Esophagus squamous epithelium (tissue), 5 donors: ENCODE data around the gene KCTD8. TPM values are rescaled to one million over a fixed set of nuclear protein-coding genes. Genes with fewer than 3 reads are reported as not detected.

Source experiments
- DNase-seq: peaks from one replicate; lab custom pipeline; 2025; lab: John Stamatoyannopoulos, UW
- H3K27ac ChIP-seq, 4 donors: fragments of 200-600 bp; sonication (generic); one replicate each; pipeline ENCODE4 v1.5.1; 2016 to 2019; ENCODE audit warnings: mild to moderate bottlenecking in 1 of 4
- H3K27me3 ChIP-seq, 4 donors: fragments of 200-600 bp; sonication (generic); 1 replicate in 3 of 4; 2 replicates in 1 of 4; pipeline versions ENCODE4 v1.5.1 to v1.6.0; 2017 to 2021; ENCODE audit warnings: antibody characterized with exemption in 1 of 4
- H3K36me3 ChIP-seq, 3 donors: fragments of 200-600 bp; sonication (generic); one replicate each; pipeline ENCODE4 v1.5.1; 2016 to 2019
- H3K4me1 ChIP-seq, 3 donors: fragments of 200-600 bp; sonication (generic); one replicate each; pipeline ENCODE4 v1.5.1; 2017 to 2019
- H3K4me3 ChIP-seq, 4 donors: fragments of 200-600 bp; sonication (generic); 1 replicate in 3 of 4; 2 replicates in 1 of 4; pipeline ENCODE4 v1.5.1; 2016 to 2019; ENCODE audit warnings: mild to moderate bottlenecking in 2 of 4, moderate library complexity in 1 of 4
- H3K9me3 ChIP-seq, 3 donors: fragments of 200-600 bp; sonication (generic); one replicate each; pipeline ENCODE4 v1.5.1; 2016 to 2019
- POLR2A ChIP-seq, 4 donors: fragments of 450-650 bp; IDR thresholded peaks; one replicate each; pipeline ENCODE4 v1.6.1; 2017; ENCODE audit warnings: antibody characterized with exemption in 4 of 4, mild to moderate bottlenecking in 4 of 4, moderate library complexity in 3 of 4
- WGBS, 2 donors: methylation state at CpG; one replicate each; pipeline ENCODE4 v1.1.5; 2018; 5-methylcytosine and 5-hydroxymethylcytosine counted together
- intact Hi-C: fragments of 100-400 bp; cut with DNase I; formaldehyde crosslinking; loops from one replicate; pipeline ENCODE4 v1.15.0; 2022
- total RNA-seq, 4 donors: library from RNA; depleted of rRNA; stranded (reverse); fragments of >200 nt; gene quantifications; one replicate each; pipeline ENCODE4 v1.1.0, GENCODE V29; 2016
- TF ChIP-seq, protein P1 (sequence below), 6 experiments: fragments of 450-650 bp in 4 of 6; fragments of 200-600 bp in 2 of 6; sonication (generic) in 2 of 6; IDR thresholded peaks; one replicate each; pipeline ENCODE4 v1.5.1; 2016 to 2019; ENCODE audit warnings: antibody characterized with exemption in 6 of 6, mild to moderate bottlenecking in 4 of 6, moderate library complexity in 4 of 6
- donor health status: DM: yes; HTN: yes; CAD: no.

Gene KCTD8
- total RNA-seq, 4 donors from 2014 or later: 0.45 to 0.95 (median 0.85) TPM; not detected in 1

DNA sequence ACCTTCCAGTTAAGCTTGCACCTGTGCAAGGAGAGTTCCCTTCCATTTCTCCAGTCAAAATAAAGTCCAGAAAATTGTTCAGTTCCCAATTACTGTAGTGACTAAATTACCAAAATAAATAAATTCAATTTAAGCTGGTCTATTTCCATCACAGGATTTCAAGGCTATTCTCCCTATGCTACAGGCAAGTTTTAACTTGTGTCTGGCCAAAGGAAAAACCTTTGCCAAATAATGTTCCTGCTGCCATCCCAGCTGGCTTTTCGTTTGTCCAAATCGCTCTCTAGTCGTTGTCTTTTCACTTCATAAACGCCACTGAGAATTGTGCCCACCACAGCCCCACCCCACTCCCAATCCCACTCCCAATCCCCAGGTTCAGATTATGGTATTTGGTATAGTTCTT is 2.4 kb downstream of the KCTD8 start:
- DNase-seq: no peak
- intact Hi-C loops: no loop called here

DNA sequence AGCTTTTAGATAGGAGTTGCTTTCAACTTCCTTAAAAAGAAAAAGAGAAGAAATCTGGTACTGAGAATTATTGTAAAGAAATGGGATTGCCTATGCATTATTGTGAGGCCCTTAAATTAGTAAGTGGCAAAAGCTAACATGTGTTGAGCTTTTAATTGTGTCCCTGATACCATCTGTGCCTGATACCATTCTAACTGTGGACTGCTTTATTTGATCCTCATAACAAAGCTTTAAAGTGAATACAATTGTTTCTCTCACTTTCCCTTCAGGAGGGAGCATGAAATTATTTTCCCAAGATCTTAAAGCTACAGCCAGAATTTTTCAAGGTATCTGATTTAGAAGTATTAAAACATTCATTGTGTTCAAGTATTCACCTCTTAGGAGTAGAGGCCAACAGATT is 9.9 kb downstream of the KCTD8 start:
- Histone ChIP-seq H3K27me3 (peaks cover 0 to 2% (median 0%) of the 10 kb centered on the region in 4 donors), H3K4me1 (no peaks in the 10 kb centered on the region), H3K4me3 (no peak overlapping the region), H3K9me3 (no peaks in the 10 kb centered on the region), H3K36me3 (no peaks in the 10 kb centered on the region), H3K27ac (no peak overlapping the region)
- TF ChIP-seq POLR2A (IDR thresholded peaks at IDR 0.05): no peak
- TF ChIP-seq, protein P1, sequence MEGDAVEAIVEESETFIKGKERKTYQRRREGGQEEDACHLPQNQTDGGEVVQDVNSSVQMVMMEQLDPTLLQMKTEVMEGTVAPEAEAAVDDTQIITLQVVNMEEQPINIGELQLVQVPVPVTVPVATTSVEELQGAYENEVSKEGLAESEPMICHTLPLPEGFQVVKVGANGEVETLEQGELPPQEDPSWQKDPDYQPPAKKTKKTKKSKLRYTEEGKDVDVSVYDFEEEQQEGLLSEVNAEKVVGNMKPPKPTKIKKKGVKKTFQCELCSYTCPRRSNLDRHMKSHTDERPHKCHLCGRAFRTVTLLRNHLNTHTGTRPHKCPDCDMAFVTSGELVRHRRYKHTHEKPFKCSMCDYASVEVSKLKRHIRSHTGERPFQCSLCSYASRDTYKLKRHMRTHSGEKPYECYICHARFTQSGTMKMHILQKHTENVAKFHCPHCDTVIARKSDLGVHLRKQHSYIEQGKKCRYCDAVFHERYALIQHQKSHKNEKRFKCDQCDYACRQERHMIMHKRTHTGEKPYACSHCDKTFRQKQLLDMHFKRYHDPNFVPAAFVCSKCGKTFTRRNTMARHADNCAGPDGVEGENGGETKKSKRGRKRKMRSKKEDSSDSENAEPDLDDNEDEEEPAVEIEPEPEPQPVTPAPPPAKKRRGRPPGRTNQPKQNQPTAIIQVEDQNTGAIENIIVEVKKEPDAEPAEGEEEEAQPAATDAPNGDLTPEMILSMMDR (IDR thresholded peaks at IDR 0.05): no peak
- intact Hi-C loops: no loop called here
- DNase-seq: no peak

More for the DNA sequence above, 2.4 kb downstream of the KCTD8 start:
- Histone ChIP-seq H3K36me3 (no peaks in the 10 kb centered on the region), H3K9me3 (no peaks in the 10 kb centered on the region), H3K27ac (no peak overlapping the region), H3K4me1 (peaks cover 0 to 38% (median 11%) of the 10 kb centered on the region in 3 donors), H3K4me3 (no peak overlapping the region), H3K27me3 (peaks cover 0 to 70% (median 7%) of the 10 kb centered on the region in 4 donors)
- TF ChIP-seq, protein P1 (IDR thresholded peaks at IDR 0.05): no peak
- TF ChIP-seq POLR2A (IDR thresholded peaks at IDR 0.05): no peak
- WGBS, 2 donors: 2 to 14% methylated on average over 4 of the region's 4 CpGs

DNA sequence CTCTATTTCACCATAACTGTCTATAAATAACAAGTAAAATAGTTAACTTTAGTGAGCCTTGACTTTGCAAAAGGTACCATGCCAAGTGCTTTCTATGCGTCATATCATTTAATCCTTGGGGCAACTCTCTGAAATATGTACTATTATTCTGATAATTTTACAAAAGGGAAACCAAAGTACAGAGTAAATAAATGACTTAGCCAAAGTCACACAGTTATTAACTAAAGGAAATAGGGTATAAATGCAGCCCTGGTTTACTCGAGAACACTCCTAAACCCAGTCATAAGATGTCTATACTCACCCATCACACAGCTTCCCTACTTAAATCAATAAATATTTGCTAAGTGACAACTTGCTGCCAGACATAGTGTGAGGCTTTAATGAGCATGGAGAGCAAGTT is 14.4 kb downstream of the KCTD8 start:
- H3K9me3 ChIP-seq: no peaks in the 10 kb centered on the region
- 35 to 46% methylated on average over 2 of the region's 2 CpGs for WGBS, 2 donors
- no peaks in the 10 kb centered on the region for H3K27me3 ChIP-seq
- no peak overlapping the region for H3K4me3 ChIP-seq
- no peaks in the 10 kb centered on the region for H3K36me3 ChIP-seq
- H3K27ac ChIP-seq: no peak overlapping the region
- intact Hi-C loops: no loop called here
- TF ChIP-seq, protein P1 (IDR thresholded peaks at IDR 0.05): no peak
- no peak for TF ChIP-seq POLR2A (IDR thresholded peaks at IDR 0.05)
- H3K4me1 ChIP-seq: no peaks in the 10 kb centered on the region
- DNase-seq: no peak

DNA sequence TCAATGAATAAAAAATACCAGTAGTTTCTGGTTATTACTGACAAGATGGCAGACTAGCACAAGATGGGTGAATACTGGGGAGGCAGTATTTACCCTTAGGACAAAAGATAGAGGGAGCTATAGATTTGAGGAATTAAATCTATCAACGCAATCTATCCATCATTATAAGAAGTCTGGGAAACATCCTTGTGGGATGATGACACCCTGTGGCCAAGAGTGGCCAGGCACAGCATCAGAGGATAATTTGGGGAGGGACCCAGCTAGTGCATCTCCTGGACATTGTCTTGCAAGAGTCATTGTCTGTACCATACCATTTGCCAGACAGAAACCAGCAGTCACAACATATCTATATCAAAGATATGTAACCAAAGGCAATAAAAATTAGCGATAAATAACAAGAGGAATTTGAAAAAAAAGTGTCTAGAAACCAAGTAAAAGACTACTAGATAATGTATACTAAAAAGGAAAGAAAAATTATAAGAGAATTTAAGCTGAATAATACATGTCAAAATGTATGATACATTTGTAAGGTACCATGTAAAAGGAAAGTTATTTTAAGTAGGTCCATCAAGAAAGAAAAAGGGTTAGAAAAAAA is 22.9 kb downstream of the KCTD8 start:
- DNase-seq: no peak
- H3K27me3 ChIP-seq: no peaks in the 10 kb centered on the region
- intact Hi-C loops: no loop called here
- no peaks in the 10 kb centered on the region for H3K36me3 ChIP-seq
- H3K9me3 ChIP-seq: no peaks in the 10 kb centered on the region
- H3K4me1 ChIP-seq: no peaks in the 10 kb centered on the region
- WGBS, 2 donors: 35 to 44% methylated on average over 2 of the region's 2 CpGs
- H3K4me3 ChIP-seq: no peak overlapping the region
- no peak overlapping the region for H3K27ac ChIP-seq
- TF ChIP-seq, protein P1 (IDR thresholded peaks at IDR 0.05): peak in 3 of 6 experiments; percentile 8 to 27 (median 14)
- TF ChIP-seq POLR2A (IDR thresholded peaks at IDR 0.05): no peak

DNA sequence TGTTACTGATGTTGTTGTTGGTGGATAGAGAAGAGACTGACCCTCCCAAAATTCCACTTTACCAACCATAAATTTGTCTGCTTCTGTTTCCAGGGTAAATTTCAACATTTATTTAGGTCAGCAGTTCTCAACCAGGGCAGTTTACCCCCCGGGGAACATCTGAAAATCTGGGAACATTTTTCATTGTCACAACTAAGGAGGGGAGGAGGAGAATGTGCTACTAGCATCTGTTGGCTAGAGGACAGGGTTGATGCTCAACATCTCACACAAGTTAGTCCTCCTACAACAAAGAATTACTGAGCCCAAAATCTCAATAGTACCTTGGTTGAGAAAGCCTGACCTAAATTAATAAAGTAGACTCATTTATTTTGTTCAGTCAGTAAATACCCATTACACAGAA is 25.7 kb downstream of the KCTD8 start:
- no peak overlapping the region for H3K4me3 ChIP-seq
- DNase-seq: no peak
- TF ChIP-seq POLR2A (IDR thresholded peaks at IDR 0.05): no peak
- TF ChIP-seq, protein P1 (IDR thresholded peaks at IDR 0.05): no peak
- no peaks in the 10 kb centered on the region for H3K36me3 ChIP-seq
- no peak overlapping the region for H3K27ac ChIP-seq
- H3K9me3 ChIP-seq: no peaks in the 10 kb centered on the region
- no peaks in the 10 kb centered on the region for H3K4me1 ChIP-seq
- intact Hi-C loops: no loop called here
- 40 to 78% methylated on average over 1 of the region's 1 CpG for WGBS, 2 donors
- H3K27me3 ChIP-seq: no peaks in the 10 kb centered on the region
